Effector memory CD4-positive, alpha-beta T cell (primary cell): ENCODE results near the gene CRTC3.
A peak's percentile ranks its signal among the peaks of the same experiment; 100 is the strongest.

ENCODE experiments used
- DNase-seq, 3 donors: peaks; one replicate each; pipeline ENCODE4 v3.0.0-alpha.2; 2020
- H3K27ac ChIP-seq: 2 replicates; pipeline ENCODE4 v1.7.0; 2013; ENCODE audit warnings: mild to moderate bottlenecking, low read length, moderate library complexity; ENCODE audit not compliant: insufficient read depth, poor library complexity, severe bottlenecking
- H3K27me3 ChIP-seq: replicated peaks from 2 replicates; pipeline ENCODE4 v1.7.0; 2013; ENCODE audit warnings: mild to moderate bottlenecking, low read length; ENCODE audit not compliant: insufficient read depth, control insufficient read depth, poor library complexity, severe bottlenecking
- H3K36me3 ChIP-seq: 2 replicates; pipeline ENCODE4 v1.7.0; 2013; ENCODE audit warnings: mild to moderate bottlenecking, low read length, moderate library complexity; ENCODE audit not compliant: control insufficient read depth, insufficient read depth
- H3K4me1 ChIP-seq: 2 replicates; pipeline ENCODE4 v1.7.0; 2013; ENCODE audit warnings: low read length, mild to moderate bottlenecking; ENCODE audit not compliant: control insufficient read depth, insufficient read depth, poor library complexity, severe bottlenecking
- H3K4me3 ChIP-seq: 2 replicates; pipeline ENCODE4 v1.7.0; 2013; ENCODE audit warnings: low read length, low read depth, mild to moderate bottlenecking; ENCODE audit not compliant: insufficient read depth, poor library complexity, severe bottlenecking
- H3K9me3 ChIP-seq: 2 replicates; pipeline ENCODE4 v1.7.0; 2013; ENCODE audit warnings: mild to moderate bottlenecking, low read length, moderate library complexity; ENCODE audit not compliant: control insufficient read depth

CRTC3 gene

DNA sequence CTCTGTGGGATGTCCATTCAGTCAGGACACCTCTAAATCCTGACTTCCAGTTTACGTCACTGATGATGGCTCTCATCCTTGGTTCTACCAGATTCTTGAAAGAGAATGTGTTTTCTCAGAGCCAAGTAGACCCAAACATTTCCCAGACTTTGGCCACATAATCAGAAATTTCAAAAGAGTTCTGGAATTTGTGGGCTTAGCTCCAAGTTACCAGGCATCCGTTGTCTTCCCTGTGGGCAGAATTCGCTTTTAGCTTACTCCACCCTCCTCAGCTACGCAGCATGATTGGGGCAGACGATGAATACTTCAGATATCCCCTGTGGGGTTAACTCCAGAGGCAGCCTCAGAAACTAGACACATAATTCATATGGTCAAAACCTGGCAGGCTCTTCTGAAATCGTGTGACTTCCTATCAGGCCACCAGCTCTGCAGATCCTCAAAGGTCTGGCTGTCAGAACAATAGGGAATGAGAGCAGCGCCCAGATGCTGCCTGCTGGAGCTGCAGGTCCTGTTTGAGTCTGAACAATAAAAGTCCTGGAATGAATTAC is 30.6 kb downstream of the CRTC3 start:
- Histone ChIP-seq H3K9me3 (no peaks in the 10 kb centered on the region), H3K4me1 (peaks cover 37% of the 10 kb centered on the region), H3K27me3 (no peaks in the 10 kb centered on the region), H3K36me3 (no peaks in the 10 kb centered on the region), H3K4me3 (no peak overlapping the region), H3K27ac (no peak overlapping the region)
- no peak for DNase-seq

DNA sequence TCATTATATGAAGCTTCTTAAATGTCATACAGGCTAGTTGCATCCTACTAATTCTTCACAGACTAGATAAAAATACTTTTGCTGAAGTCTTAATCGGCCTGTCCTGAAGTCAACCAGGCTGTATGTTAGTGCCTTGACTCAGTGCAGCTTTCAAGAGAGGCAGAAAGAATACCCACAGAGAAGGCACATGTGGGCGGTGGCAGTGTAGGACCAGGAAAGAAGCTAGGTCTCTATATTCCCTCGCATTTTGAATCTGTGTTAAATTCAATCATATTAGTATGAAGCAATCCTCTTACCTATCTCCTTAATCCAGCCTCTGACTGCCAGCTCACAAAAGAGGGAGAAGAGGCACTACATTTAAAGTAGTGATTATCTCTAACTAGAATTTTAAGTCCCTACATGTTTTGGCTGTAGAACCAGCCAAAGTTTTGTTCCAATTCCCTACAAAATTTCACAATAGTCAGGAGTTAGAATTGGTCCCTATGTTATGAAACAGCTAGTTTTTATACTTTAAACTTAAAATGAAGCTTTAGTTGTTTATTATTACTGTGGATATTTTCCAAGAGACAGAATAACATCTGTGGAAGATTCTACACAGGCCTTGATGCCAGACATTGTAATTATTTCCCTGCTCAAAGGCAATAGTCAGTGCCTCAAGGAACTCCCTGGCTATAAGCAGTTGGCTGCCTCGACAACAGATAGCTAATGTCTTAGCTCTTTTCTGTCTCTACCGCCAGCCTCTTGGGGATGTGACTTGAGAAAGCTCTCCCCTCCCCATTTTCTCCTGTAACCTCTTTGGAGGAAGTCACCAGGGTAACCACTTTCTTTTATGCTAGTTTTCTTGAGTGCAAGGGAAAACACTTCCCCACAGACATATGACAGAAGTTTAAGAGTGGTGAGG is 31.9 kb downstream of the CRTC3 start:
- Histone ChIP-seq H3K4me3 (no peak overlapping the region), H3K9me3 (no peaks in the 10 kb centered on the region), H3K27ac (peak overlapping the region; percentile 19), H3K36me3 (no peaks in the 10 kb centered on the region), H3K27me3 (no peaks in the 10 kb centered on the region), H3K4me1 (peaks cover 37% of the 10 kb centered on the region)
- no peak for DNase-seq

- Histone ChIP-seq H3K27me3 (no peaks in the 10 kb centered on the region), H3K4me3 (no peak overlapping the region), H3K27ac (peak overlapping the region; percentile 19), H3K36me3 (no peaks in the 10 kb centered on the region), H3K4me1 (peaks cover 37% of the 10 kb centered on the region), H3K9me3 (no peaks in the 10 kb centered on the region)
- DNase-seq, result no peak
Observed at GRCh38 chr15:90562669-90563068, 32.9 kb downstream of the CRTC3 start.

DNA sequence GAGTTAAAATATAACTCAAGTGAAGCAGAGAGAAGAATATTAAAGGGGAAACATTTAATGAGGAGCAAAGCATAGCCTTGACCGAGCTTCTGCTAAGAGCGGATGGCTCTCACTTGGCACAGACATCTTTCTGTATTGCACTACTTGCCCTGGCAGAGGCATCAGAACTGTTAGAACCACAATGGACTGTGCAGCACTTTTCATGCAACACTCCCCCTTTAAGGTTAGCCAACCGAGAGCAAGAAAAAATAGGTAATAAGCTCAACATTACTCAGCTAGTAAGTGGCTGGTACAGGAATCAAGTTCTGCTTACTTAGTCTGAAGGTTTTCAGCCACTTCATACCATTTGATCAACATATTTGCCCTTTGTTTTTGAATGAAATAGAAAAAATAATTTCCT is 33.7 kb downstream of the CRTC3 start:
- no peak overlapping the region for H3K27ac ChIP-seq
- no peaks in the 10 kb centered on the region for H3K27me3 ChIP-seq
- DNase-seq, result no peak
- H3K4me1 ChIP-seq, result peaks cover 37% of the 10 kb centered on the region
- H3K9me3 ChIP-seq, result no peaks in the 10 kb centered on the region
- no peaks in the 10 kb centered on the region for H3K36me3 ChIP-seq
- no peak overlapping the region for H3K4me3 ChIP-seq

GRCh38 chr15:90564051-90564450 is 34.3 kb downstream of the CRTC3 start:
- H3K4me1 ChIP-seq, result peaks cover 37% of the 10 kb centered on the region
- H3K4me3 ChIP-seq, result no peak overlapping the region
- H3K9me3 ChIP-seq, result no peaks in the 10 kb centered on the region
- H3K36me3 ChIP-seq, result no peaks in the 10 kb centered on the region
- DNase-seq, result no peak
- no peaks in the 10 kb centered on the region for H3K27me3 ChIP-seq
- peak overlapping the region; percentile 43 for H3K27ac ChIP-seq

DNA sequence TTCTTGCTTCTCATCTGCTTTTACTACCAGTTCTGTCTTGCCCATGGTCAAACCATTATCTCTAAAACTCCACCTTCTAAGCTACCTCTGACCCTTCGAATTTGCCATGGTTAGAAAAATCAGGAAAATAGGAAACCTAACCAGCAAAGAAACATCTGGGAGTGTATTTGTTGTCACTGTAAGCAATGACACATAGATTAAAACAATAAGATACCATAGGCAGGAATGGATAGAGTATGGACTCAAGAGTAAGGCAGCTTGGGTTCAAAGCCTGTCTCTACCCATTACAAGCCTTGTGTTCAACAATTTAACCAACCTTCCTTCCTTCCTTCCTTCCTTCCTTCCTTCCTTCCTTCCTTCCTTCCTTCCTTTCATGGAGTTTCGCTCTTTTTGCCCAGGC is 34.9 kb downstream of the CRTC3 start:
- no peak overlapping the region for H3K4me3 ChIP-seq
- no peak for DNase-seq
- H3K4me1 ChIP-seq, result peaks cover 37% of the 10 kb centered on the region
- no peaks in the 10 kb centered on the region for H3K27me3 ChIP-seq
- H3K36me3 ChIP-seq, result no peaks in the 10 kb centered on the region
- H3K27ac ChIP-seq, result peak overlapping the region; percentile 43
- H3K9me3 ChIP-seq, result no peaks in the 10 kb centered on the region

- Histone ChIP-seq H3K4me3 (no peak overlapping the region), H3K27ac (no peak overlapping the region), H3K27me3 (no peaks in the 10 kb centered on the region), H3K4me1 (peaks cover 37% of the 10 kb centered on the region), H3K36me3 (no peaks in the 10 kb centered on the region), H3K9me3 (no peaks in the 10 kb centered on the region)
- DNase-seq, result no peak
Observed at GRCh38 chr15:90565866-90566265, 36.1 kb downstream of the CRTC3 start.

GRCh38 chr15:90570643-90571042 is 40.9 kb downstream of the CRTC3 start:
- H3K4me1 ChIP-seq, result peaks cover 12% of the 10 kb centered on the region
- H3K9me3 ChIP-seq, result no peaks in the 10 kb centered on the region
- DNase-seq, result no peak
- H3K36me3 ChIP-seq, result no peaks in the 10 kb centered on the region
- no peaks in the 10 kb centered on the region for H3K27me3 ChIP-seq
- no peak overlapping the region for H3K27ac ChIP-seq
- H3K4me3 ChIP-seq, result no peak overlapping the region

- no peak for DNase-seq
- Histone ChIP-seq H3K27me3 (no peaks in the 10 kb centered on the region), H3K36me3 (no peaks in the 10 kb centered on the region), H3K27ac (no peak overlapping the region), H3K4me1 (peaks cover 12% of the 10 kb centered on the region), H3K4me3 (no peak overlapping the region), H3K9me3 (no peaks in the 10 kb centered on the region)
Observed at GRCh38 chr15:90571063-90571541, 41.4 kb downstream of the CRTC3 start.

GRCh38 chr15:90572893-90573292 is 43.2 kb downstream of the CRTC3 start:
- Histone ChIP-seq H3K4me3 (no peak overlapping the region), H3K36me3 (no peaks in the 10 kb centered on the region), H3K27ac (no peak overlapping the region), H3K27me3 (no peaks in the 10 kb centered on the region), H3K9me3 (no peaks in the 10 kb centered on the region), H3K4me1 (peaks cover 12% of the 10 kb centered on the region)
- no peak for DNase-seq
